Fibroblast of skin of left biceps (primary cell): ENCODE data around the gene NR4A1.

Experiments used
- DNase-seq, 2 experiments: peaks; one replicate each; pipeline ENCODE4 v3.0.0-alpha.2; 2013; ENCODE audit warnings: low read depth in 2 of 2

Gene NR4A1

DNA sequence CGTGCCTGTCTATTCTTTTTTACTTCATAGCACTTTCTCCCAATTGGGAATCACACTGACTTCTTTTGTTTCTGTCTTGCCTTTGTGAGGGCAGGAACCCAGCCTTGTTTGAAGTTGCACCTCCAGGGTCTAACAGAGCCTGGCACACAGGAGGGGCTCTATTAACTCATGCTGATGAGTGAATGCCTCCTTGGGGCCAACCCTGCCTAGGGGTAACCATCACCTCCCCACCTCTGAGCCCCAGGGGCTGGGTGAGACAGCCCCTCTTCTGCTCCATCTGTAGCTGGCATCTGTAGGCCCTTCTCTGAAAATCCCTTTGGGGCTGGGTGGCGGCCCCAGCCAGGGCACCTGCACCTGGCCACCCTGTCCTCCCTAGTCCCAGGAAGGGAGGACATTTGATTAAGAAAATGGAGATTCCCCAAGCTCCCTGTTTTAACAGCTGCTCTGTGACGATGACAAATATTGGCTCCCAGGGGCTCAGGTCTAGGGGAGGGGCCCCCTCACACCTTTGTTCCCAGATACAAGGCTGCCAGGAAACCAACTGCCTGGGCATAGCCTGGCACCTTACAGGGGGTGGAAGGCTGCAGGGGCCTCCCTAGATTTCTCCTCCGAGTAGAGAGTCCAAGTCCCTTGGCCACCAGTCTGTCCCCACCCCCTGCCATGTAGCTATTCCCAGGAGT lies 32.7 kb upstream of the NR4A1 start:
- no peak for DNase-seq

GRCh38 chr12:52019113-52019770 lies 32.0 kb upstream of the NR4A1 start:
- no peak for DNase-seq

DNA sequence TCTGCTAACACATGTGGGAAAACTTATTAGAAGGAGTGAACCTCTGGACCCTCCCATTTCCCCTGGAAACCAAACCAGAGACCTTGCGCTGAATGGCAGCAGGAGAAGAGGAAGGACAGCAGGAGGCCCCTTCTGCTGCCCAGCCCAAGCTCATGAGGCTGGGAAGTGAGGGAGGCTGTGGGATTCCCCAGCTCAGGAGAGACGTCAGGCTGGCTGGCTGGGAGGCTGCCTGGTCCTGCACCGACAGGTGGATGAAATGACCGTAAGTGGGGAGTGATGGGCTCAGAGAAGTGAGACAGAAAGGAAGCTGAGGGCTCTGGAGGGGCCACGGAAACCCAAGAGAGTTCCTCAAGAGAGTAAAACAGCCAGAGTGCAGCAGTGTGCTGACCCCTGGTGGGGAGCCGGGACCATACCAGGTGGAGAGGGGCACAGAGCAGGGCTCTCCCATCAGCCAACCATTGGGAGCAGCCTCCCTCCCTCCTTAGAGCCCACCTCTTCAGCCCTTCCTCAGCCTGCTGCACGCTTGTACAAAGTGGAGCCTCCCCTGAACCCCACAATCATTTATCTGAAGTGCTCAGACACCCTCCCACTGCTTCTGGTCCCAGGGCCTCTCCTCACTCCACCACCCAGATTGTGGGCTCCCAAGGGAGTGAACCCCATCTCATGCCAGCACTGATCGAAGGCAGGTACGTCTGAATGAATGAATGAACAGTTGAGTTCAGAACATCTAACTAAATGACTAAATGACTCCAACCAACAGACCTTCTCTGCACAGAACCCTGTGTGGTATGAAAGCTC lies 30.5 kb upstream of the NR4A1 start:
- no peak for DNase-seq

- DNase-seq = no peak
Observed at GRCh38 chr12:52022841-52023181, 28.4 kb upstream of the NR4A1 start.

DNA sequence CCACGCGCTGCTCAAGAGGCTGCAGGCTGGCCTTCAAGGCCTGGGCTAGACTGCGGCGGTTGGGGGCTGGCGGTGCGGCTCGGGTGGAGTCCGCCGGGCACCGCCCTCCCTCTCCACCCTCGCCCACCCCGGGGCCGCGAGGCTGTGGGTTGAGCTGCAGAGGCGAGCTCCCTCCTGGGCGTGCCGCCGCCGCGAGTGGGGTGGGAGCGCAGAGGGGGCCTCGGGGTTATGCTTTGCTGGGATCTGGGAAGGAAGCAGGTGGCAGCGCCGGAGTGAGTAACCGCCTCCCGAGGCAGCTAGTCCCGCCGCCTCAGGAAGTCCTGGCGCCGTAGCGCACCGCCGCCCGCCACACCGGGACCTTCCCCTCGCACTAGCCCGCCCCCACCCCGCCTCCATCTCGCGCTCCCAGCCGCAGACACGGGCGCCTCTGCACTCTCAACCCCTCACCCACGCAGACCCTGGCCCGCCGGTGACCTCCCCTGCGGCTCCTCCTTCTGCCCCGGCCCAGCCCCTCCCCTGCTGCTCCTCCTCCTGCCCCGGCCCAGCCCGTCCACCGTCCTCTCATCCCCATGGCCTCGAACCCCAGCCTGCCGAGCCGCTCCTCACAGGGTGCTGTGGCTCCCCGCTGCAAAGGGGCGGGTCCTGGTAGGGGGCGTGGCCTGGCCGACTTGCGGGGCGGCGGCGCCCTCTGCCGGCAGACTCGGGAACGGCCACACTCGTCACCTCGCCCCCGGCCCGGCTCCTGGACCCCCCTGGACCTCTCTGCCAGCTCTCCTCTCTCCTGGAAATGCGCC lies 27.9 kb upstream of the NR4A1 start:
- DNase-seq = no peak

DNA sequence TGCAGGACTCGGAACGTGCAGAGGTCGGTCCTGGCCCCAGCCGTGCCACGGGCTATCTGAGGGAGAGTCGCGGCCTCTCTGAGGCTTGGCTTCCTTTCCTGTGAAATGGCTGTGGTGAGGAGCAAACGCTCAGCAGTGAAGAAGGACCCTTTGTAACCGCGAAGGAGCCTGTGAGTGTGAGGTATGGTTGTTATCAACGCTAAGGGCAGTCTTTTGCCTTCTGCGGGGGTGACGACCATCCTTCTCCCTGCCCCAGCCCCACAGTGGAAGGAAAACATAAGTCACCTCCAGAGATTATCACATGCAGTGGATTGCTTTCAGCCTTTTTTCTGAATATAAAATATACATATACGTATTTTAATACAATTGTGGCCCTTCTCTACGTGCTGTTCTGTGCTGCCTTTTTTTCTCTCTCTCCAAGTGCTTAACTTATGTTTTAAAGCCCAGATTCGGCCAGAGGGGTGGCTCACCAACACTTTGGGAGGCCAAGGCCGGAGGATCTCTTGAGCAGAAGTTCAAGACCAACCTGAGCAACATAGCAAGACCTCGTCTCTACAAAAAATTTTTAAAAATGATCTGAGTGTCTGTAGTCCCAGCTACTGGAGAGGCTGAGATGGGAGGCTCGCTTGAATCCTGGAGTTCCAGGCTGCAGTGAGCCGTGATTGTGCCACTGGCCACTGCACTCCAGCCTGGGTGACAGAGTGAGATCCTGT lies 27.1 kb upstream of the NR4A1 start:
- no peak for DNase-seq

GRCh38 chr12:52024845-52025230 lies 26.4 kb upstream of the NR4A1 start:
- DNase-seq = no peak

DNA sequence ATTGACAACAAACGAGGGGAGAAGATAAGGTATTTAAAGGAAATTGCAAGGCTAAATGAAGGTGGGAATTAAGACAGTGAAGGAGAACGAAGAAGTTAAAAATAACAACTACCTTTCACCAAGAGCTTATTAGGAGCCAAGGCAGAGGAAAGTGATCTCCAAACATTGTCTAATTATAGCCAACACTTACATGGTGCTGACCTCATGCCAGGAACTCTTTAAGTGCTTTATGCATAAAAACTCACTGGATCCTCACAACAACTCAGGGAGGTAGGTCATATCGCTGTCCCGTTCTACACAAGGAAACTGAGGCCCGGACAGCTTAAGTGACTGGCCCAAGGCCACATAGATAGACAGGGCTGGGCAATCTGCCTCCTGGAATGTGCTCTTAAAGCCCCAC lies 25.0 kb upstream of the NR4A1 start:
- DNase-seq = no peak

GRCh38 chr12:52027085-52027843 lies 24.0 kb upstream of the NR4A1 start:
- no peak for DNase-seq

DNA sequence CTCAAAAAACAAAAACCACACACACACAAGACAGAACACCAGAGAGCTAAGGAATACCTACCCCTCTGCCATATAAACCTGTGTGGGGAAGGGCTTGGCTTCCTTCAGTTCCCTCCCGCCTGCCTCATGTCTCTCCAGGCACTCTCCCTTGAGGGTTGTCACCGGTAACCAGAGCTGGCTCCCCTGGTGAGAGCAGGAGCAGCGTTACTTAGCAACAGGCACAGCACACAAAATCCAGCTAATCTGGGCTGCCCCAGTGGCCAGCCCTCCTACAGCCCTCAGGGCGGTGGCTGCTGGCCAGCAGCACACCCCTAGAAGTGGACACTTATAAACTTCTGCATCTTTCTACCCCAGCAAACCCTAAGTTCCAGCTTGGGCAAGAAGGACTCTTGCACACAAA lies 21.6 kb upstream of the NR4A1 start:
- DNase-seq = no peak

DNA sequence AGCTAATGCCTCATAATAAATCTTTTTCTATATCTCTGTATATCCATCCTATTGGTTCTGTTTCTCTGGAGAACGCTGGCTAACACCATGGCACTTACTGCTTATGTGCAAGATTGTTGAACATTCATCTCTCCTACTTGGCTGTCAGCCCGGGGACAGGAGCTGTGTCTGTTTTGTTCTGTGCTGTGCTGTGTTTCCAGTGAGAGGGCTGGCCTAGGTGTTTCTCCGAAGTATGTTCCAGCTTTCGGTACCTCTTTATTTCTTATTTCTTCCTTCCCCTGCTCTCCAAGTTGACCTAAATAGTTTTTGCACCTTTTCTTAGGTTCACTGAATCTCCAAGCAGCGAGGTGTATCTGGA lies 18.8 kb upstream of the NR4A1 start:
- DNase-seq = peak in 1 of 2 experiments; percentile 21

DNA sequence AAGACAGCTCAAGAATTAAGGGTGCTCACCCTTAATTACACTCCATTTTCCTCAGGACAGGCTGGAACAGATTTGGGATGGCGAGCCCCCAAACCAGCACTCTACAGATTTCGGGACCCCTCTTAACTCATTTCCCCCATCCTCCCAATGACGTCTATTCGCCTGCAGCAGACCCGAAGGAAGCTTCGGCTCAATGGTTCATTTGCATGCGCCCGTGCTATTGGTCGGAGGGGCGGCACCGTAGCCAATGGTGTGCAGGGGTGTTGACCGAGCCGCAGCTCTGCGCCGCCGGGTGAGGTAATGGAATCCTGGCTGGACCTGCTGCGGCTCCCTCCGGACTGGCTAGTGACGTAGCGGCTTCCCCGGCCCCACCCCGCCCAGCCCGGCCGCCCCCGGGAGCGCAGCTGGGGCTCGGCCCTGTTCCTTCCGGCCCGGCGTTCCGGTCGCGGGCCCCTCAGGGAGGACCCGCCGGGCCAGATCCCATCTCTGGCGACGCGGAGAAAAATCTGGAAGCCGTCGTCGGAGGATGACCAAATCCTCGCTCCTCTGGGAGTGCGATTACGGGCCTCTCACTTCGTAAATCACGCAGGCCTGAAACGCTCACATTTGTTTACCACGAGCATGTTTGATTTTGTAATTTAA lies 18.3 kb upstream of the NR4A1 start:
- peak; percentile 82 to 83 for DNase-seq

- no peak for DNase-seq
Observed at GRCh38 chr12:52033446-52034140, 17.6 kb upstream of the NR4A1 start.

- no peak for DNase-seq
Observed at GRCh38 chr12:52035190-52035589, 16.1 kb upstream of the NR4A1 start.

DNA sequence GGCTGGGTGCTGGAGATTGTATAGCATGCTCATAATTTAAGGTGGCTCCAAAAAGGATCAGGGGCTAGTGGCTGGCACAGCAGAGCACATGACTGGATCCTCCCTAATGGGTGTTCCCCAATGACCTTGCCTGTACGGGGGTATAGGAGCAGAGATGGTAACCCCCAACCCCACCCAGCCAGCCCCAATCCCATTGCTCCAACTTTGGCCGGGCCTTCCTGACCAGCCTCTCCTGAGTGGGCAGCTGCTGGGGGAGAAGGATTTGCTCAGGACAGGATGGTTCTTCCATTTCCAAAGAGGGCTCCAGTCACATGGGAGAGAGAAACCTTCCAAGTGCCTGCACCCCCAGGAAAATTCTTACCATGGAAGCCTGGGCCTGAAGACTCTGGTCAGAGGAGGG lies 15.3 kb upstream of the NR4A1 start:
- DNase-seq = no peak

DNA sequence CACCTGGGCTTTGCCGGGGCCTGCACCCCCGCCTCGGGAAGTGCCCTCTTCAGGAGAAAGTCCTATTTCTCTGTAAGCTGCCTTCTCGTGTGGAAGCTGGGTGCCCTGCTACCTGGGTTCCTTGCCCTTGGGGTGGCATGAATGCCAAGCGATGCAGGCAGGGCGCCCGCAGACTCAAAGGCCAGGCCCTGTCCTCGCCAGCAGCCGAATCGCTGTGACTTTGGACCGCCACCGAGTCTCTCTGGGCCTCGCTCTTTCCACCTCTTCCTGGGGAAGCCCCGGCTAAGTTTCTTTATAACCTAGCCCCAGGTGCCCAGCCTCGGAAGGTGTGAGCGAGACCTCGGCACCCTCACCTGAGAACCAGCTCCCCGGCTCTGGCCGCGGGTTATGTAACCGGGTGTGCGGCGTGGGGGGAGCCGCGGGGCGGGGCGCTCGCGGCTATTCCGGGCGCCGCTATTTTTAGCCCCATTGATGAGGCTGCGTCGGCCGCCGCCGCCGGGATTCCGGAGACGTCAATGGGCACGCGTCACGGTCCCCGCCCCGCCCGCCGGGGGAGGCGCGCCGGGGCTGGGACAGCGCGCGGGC lies 14.6 kb upstream of the NR4A1 start:
- peak in 1 of 2 experiments; percentile 56 for DNase-seq

- no peak for DNase-seq
Observed at GRCh38 chr12:52037248-52037861, 13.9 kb upstream of the NR4A1 start.

- no peak for DNase-seq
Observed at GRCh38 chr12:52038447-52038846, 12.8 kb upstream of the NR4A1 start.

- no peak for DNase-seq
Observed at GRCh38 chr12:52041035-52041434, 10.2 kb upstream of the NR4A1 start.
